ENCODE results near the gene KIF14.
"Not testable (repeated sequence)": the region's sequence is repeated elsewhere in the genome, so short reads cannot be mapped to it uniquely, and the experiment has no call there.

KIF14 gene

GRCh38 chr1:200550367-200550766 is 70.2 kb downstream of the KIF14 start:
- in situ Hi-C loops (cut with MboI; ENCODE audit: low sequenced_read_pairs): no loop called here

- in situ Hi-C loops (cut with MboI; ENCODE audit: low sequenced_read_pairs): no loop called here
Measured at GRCh38 chr1:200547386-200547785, 73.2 kb downstream of the KIF14 start.

GRCh38 chr1:200546577-200546976 is 74.0 kb downstream of the KIF14 start:
- in situ Hi-C loops (cut with MboI; ENCODE audit: low sequenced_read_pairs): no loop called here

GRCh38 chr1:200542162-200542561 is 78.4 kb downstream of the KIF14 start:
- in situ Hi-C loops (cut with MboI; ENCODE audit: low sequenced_read_pairs): no loop called here

- in situ Hi-C loops (cut with MboI; ENCODE audit: low sequenced_read_pairs): no loop called here
Measured at GRCh38 chr1:200540281-200540680, 80.3 kb downstream of the KIF14 start.

GRCh38 chr1:200538179-200538578 is 82.4 kb downstream of the KIF14 start:
- in situ Hi-C loops (cut with MboI; ENCODE audit: low sequenced_read_pairs): no loop called here

- in situ Hi-C loops (cut with MboI; ENCODE audit: low sequenced_read_pairs): no loop called here
Measured at GRCh38 chr1:200535605-200536004, 84.9 kb downstream of the KIF14 start.

GRCh38 chr1:200530623-200531261 is 89.8 kb downstream of the KIF14 start:
- in situ Hi-C loops (cut with MboI; ENCODE audit: low sequenced_read_pairs): no loop called here

GRCh38 chr1:200528858-200529606 is 91.5 kb downstream of the KIF14 start:
- in situ Hi-C loops (cut with MboI; ENCODE audit: low sequenced_read_pairs): no loop called here

- in situ Hi-C loops (cut with MboI; ENCODE audit: low sequenced_read_pairs): no loop called here
Measured at GRCh38 chr1:200527670-200528069, 92.9 kb downstream of the KIF14 start.

GRCh38 chr1:200526709-200527612 is 93.6 kb downstream of the KIF14 start:
- in situ Hi-C loops (cut with MboI; ENCODE audit: low sequenced_read_pairs): no loop called here

GRCh38 chr1:200525090-200525987 is 95.2 kb downstream of the KIF14 start:
- in situ Hi-C loops (cut with MboI; ENCODE audit: low sequenced_read_pairs): no loop called here

- in situ Hi-C loops (cut with MboI; ENCODE audit: low sequenced_read_pairs): not testable (repeated sequence)
Measured at GRCh38 chr1:200524551-200524950, 96.0 kb downstream of the KIF14 start.

- in situ Hi-C loops (cut with MboI; ENCODE audit: low sequenced_read_pairs): no loop called here
Measured at GRCh38 chr1:200524092-200524491, 96.5 kb downstream of the KIF14 start.

- in situ Hi-C loops (cut with MboI; ENCODE audit: low sequenced_read_pairs): no loop called here
Measured at GRCh38 chr1:200520735-200521134, 99.8 kb downstream of the KIF14 start.

GRCh38 chr1:200518524-200518923 is 102.0 kb downstream of the KIF14 start:
- in situ Hi-C loops (cut with MboI; ENCODE audit: low sequenced_read_pairs): no loop called here

- in situ Hi-C loops (cut with MboI; ENCODE audit: low sequenced_read_pairs): no loop called here
Measured at GRCh38 chr1:200512191-200512590, 108.4 kb downstream of the KIF14 start.

- in situ Hi-C loops (cut with MboI; ENCODE audit: low sequenced_read_pairs): no loop called here
Measured at GRCh38 chr1:200510228-200510623, 110.3 kb downstream of the KIF14 start.

- in situ Hi-C loops (cut with MboI; ENCODE audit: low sequenced_read_pairs): no loop called here
Measured at GRCh38 chr1:200506471-200506870, 114.1 kb downstream of the KIF14 start.

GRCh38 chr1:200505257-200505656 is 115.3 kb downstream of the KIF14 start:
- in situ Hi-C loops (cut with MboI; ENCODE audit: low sequenced_read_pairs): no loop called here

Data from hTERT RPE-1 (cell line).